Cortex of kidney (tissue), 1 donor: ENCODE measurements around the gene TNRC18.

Experiments
- DNase-seq: peaks from one replicate; lab custom pipeline; 2025; lab: John Stamatoyannopoulos, UW

Gene TNRC18

DNA sequence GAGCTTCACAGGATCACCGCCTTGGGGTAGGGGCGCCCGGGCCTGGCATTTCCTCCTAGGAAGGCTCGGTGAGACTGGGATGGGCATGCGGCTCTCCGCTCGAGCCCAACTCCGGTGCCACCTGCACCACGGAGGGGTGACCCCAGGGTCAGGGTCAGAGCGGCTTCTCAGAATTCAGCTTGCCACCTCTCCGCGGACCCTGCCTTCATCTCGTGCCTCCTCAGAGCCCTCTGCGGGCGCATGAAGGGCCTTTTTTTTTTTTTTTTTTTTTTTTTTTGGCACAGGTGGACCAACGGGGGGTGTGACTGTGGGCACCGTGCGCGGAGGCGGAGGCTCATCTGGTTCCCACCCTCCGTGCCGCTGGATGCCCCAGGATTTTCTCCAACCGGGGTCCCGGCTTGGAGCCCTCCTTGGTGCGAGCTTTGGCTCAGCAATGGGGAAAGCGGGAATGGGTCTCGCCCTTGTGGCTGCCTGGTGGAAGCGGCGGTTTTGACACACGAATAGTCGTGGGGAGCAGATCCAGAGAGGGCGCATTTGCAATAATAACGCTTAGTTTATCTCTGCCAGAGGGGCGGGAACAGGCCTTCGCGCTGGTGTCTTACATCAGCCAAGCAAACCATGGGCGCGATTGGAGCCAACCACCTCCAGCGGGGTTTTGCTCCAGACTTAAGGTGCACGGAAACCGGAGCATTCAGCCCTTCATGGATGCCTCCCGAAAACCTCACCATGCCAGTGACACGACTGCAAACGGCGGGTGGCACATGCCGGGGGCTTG, 5.0 kb upstream of the TNRC18 start:
- no peak for DNase-seq

GRCh38 chr7:5426226-5426475, 2.5 kb upstream of the TNRC18 start:
- DNase-seq: no peak

GRCh38 chr7:5425507-5426225, 2.0 kb upstream of the TNRC18 start:
- no peak for DNase-seq

- DNase-seq: no peak
Observed at GRCh38 chr7:5424749-5425506, 1.3 kb upstream of the TNRC18 start.

GRCh38 chr7:5423976-5424748, 528 bp upstream of the TNRC18 start:
- no peak for DNase-seq

DNA sequence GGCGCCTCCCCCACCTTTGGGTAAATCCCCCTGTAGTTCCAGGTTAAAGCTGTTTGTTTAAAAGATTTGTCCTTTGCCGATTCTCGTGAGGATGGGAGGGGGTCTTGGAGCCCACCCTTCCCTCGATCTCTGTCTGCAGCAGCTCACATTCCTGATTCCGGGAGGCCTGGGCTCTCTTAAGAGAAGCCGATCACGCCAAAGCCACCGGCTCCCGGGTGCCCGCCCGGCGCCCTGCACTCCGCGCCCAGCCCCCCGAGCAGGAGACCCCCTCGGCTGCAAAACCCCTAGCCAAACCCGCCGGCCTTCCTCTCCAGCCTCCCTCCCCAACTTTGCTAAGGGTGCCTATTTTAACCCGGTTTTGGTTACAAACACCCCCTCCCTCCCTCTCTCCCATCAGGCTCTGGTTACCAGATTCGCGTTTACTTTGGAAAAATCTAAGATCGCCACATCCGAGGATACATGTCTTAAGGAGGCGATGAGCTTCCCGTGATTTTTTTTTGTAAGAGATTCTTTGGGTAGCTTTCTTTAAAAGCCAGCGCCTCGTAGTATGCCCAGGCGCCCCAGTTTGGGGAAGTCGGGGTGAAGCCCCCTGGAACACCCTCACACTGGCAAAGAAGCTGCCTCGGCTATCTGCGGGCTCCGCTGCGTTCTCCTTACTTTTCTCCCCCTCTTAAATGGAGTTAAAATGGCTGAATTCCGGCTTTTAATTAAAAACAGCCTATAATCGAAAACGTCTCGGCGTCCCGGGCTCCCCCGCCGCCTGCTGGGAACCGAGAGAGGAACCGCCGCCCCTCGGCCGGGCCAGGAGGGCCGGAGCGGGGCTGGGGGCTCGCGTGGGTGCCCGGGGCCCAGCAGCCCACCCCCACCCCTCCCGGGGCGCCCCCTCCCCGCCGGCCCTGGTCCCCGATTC, 983 bp downstream of the TNRC18 start:
- DNase-seq: no peak

GRCh38 chr7:5421714-5422395, 1.8 kb downstream of the TNRC18 start:
- no peak for DNase-seq

DNA sequence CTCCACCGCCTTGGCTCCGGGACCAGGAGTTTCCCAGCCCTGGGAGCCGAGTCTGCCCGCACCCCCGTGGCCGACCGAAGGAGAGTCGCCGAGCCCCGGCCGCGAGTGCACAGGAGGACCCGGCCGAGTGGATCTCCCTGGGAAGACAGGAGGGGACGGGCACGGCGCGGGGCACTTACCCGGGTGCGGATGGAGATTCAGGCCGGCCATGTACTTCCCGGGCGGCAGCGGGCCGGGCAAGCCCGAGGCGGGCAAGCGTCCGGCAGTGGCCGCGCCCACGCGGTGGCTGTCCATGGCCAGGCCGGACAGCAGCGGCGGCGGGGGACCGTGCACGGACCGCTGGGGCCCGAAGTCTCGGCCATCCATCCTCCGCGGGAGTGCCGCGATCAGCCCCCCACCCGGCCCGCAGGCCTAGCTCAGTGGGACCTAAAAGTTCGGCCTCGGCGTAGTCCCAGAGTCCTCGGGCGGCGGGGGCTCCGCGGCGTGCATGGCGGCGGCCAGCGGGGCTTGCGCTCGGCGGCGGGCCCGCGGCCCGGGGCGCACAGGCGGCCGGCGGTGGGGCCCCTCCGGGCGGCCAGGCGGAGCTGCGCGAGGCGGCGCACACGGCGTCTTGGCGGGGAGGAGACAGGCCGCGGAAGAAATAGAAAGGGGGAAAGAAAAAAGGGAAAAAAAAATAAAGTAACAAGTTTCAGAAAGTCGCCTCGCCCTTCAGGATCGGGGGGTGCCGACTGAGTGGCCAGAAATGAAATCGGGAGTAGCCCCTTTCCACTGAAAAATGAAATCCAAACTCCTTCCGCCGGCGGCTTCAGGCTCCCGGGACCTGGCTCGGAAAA, 2.5 kb downstream of the TNRC18 start:
- no peak for DNase-seq

GRCh38 chr7:5420067-5420880, 3.4 kb downstream of the TNRC18 start:
- DNase-seq: peak; percentile 15

GRCh38 chr7:5419539-5420066, 4.0 kb downstream of the TNRC18 start:
- DNase-seq: no peak

DNA sequence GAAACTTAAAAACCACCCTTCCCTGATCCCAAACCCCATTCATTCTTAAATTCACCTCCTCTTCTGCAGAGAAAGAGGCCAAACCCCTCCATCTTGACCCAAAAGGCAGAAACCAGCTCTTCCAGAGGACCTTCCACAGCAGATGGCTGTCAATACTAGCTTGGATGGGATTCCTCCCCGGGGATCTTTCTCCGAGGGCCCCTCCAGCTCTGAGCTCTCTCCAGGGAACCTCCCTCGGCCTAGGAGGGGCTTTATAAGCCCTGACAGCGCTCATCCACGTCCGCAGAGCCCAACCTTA, 5.4 kb downstream of the TNRC18 start:
- DNase-seq: no peak

DNA sequence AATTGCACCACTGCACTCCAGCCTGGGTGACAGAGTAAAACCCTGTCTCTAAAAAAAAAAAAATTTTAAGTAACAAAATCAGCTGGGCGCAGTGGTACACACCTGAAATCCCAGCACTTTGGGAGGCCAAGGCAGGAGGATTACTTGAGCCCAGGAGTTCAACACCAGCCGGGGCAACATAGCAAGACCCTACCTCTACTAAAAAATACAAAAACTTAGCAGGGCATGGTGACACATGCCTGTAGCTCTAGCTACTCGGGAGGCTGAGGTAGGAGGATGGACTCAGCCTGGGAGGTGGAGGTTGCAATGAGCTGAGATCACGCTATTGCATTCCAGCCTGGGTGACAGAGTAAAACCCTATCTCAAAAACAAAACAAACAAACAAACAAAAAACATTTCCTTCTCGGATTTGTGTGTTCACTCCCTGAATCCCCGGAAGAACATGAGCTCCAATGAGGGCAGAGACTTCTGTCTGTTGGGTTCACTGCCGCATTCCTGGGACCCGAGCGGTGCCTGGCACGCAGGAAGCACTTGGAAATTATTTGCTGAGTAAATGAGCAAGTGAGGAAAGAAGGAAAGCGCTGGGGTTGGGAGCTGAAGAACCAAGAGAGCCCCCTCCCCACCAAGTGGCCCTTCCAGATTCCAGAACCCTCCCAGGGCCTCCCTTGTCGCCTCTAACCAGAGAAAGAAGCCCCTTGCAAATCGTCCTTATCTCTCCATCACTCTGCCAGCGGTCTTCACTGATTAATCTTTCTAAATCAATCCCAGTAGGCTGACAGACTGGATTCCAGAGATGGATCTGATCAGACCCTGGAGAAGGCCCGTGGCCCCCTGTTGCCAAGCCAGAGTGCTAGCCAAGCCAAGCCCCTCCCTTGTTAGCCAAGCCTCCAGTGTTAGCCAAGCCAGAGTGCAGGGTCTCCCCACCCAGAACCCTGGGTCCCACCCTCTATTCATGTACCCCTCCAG, 6.2 kb downstream of the TNRC18 start:
- no peak for DNase-seq

- DNase-seq: no peak
Observed at GRCh38 chr7:5414916-5415315, 8.7 kb downstream of the TNRC18 start.

GRCh38 chr7:5413449-5413786, 10.2 kb downstream of the TNRC18 start:
- no peak for DNase-seq

- DNase-seq: no peak
Observed at GRCh38 chr7:5408777-5409176, 14.9 kb downstream of the TNRC18 start.

- DNase-seq: no peak
Observed at GRCh38 chr7:5406957-5407945, 16.4 kb downstream of the TNRC18 start.

DNA sequence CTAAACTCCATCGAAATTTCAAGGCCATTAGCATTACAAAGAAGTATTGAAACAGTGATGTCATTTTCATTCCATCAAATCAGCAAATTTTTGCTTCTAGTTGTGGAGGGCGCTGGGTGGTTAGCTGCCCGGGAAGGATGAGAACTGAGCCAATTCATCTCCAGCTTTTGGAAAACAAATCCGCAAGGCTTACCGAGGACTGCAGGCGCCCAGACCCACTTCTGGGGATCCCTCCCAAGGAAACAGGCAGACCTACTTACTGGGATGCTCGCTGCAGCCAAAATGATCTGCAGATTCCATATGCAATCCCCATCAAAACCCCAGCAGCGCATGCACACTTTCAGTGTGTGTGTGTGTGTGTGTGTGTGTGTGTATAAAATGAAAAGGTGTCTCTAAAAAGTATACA, 19.2 kb downstream of the TNRC18 start:
- no peak for DNase-seq
